Smooth muscle cell of bladder (primary cell): Measurements from ENCODE around the gene SLC22A23. TPM values are rescaled to one million over a fixed set of nuclear protein-coding genes. Genes with fewer than 3 reads are reported as not detected.

Experiments
- total RNA-seq: library from RNA; depleted of rRNA; stranded (reverse); fragments of >200 nt; gene quantifications from 2 replicates; pipeline ENCODE4 v1.2.3, GENCODE V29; 2014

SLC22A23 gene, protein sequence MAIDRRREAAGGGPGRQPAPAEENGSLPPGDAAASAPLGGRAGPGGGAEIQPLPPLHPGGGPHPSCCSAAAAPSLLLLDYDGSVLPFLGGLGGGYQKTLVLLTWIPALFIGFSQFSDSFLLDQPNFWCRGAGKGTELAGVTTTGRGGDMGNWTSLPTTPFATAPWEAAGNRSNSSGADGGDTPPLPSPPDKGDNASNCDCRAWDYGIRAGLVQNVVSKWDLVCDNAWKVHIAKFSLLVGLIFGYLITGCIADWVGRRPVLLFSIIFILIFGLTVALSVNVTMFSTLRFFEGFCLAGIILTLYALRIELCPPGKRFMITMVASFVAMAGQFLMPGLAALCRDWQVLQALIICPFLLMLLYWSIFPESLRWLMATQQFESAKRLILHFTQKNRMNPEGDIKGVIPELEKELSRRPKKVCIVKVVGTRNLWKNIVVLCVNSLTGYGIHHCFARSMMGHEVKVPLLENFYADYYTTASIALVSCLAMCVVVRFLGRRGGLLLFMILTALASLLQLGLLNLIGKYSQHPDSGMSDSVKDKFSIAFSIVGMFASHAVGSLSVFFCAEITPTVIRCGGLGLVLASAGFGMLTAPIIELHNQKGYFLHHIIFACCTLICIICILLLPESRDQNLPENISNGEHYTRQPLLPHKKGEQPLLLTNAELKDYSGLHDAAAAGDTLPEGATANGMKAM
- 7.0 and 9.2 TPM in 2 replicates for total RNA-seq

DNA sequence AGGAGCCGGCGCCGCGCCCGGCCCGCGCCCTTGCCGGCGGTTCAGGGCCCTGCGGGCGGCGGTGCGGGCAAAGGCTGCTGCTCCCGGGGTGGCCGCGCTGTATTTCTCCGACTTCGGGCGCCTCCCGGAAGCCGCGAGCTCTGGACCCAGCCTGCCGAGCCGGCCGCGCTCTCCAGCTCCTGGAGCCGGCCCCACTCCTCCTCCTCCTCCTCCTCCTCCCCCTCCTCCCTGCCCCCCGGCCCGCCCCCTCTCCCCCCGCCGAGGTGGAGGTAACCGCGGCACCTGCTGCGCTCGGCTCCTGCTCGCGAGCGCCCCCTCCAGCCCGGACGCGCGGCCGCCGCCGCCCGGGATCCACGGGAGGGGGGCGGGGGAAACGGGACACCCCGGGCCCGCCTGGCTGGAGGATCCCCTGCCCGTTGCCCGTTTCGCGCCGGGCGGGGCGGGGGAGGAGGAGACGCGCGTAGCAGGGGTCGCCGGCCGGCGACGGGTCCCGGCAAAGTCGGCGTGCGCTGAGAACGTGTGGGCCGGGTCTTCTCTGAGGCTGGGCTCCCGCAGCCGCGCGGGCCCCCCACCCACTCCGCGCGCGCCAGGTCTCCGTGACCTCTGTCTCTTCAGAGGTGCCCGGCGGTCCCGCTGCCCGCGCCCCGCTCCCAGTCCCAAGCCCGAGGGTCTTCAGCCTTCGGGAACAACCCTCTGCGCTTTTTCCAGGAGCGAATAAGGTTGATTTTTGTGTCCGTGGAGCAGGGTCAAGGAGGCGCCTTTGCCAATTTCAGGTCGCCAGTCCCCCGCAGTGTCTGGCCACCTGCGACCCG lies at the start of gene SLC22A23:
Gene SLC22A23 (minus strand): TSS at position 153 of the 812 bp plus-strand sequence. CDS start 491 bp downstream, outside the sequence.

DNA sequence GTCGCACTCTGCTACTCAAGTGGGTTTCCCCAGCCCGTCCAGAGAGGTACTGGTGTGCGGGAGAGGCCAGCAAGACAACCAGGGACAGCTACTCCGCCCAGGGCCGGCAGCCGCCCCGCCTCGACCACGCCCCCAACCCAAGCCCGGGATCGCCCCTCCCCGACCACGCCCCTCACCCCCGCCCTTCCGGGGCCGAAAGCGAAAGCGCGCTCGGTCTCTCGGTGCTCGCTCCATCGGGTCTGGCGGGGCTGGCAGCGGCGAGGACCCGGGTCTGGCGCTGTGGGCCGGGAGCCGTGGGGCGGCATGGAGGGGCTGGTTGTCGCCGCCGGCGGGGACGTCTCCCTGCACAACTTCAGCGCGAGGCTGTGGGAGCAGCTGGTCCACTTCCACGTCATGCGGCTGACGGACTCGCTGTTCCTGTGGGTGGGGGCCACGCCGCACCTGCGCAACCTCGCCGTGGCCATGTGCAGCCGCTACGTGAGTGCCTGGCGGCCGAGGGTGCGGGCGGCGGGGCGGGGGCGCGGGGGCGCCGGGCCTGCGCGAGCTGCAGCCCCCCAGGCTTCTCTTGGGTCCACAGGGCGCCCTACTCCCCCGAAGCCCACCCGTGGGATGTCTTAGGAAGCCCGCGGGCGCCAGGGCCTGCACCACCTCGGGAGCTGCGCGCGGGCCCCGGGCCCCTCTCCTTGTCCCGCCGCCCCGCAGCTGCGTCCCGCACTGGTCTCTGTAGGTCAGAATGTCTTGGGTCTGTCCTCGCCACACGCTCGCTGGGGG lies 197.9 kb downstream of the SLC22A23 start, which contains the start of gene PSMG4:
Gene PSMG4 (plus strand): TSS at position 228 of the 771 bp plus-strand sequence. CDS start 76 bp downstream, at position 304.

DNA sequence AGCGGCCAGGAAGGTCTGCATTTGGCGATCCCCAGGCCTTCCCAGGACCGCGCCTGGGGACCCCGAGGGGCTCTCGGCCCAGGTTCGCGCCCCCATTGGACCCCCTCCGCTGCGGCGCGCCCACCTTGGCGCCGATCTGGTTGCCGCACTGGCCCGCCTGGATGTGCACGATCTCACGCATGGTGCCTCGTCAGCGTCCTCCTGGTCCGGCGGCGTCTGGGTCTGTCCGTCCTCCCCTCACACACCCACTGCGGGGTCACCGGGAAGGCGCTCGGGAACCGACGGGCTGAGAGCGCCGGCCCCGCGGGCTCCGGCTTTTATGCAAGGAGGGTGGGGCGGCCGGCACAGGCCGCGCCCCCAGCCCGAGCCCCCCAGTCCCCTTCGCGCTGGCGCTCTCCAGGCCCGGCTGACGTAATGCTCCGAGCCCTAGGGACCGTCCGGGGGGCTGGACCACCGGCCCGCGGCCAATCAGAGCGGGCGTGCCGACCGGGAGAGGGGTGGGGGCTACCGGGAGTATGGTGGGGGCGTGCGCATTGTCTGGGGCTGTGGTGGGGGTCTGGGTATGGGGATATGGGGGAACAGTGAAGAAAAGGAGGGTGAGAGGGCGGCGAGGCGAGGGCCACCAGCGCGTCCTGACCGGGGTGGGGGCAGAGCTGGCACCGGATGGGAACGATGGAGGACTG lies 229.3 kb downstream of the SLC22A23 start, which contains the start of gene TUBB2B:
Gene TUBB2B (minus strand): TSS at position 291 of the 683 bp plus-strand sequence. CDS start 110 bp downstream, at position 181.

Other genes with a start within 250 kb of the SLC22A23 start
- 1.3 and 2.4 TPM in 2 replicates for gene TUBB2B, start 229.4 kb downstream of the SLC22A23 start, total RNA-seq
- gene PSMG4, start 198.1 kb downstream of the SLC22A23 start, total RNA-seq, result 42.2 and 46.6 TPM in 2 replicates